HG03135 (cell line): ENCODE results near the gene ERGIC1.
"Not testable (repeated sequence)": the region's sequence is repeated elsewhere in the genome, so short reads cannot be mapped to it uniquely, and the experiment has no call there.

ENCODE experiments used
- ATAC-seq: cut with Tn5 transposase; IDR thresholded peaks from one replicate; pipeline ENCODE4 v1.9.1; 2021; ENCODE audit warnings: mild to moderate bottlenecking, moderate library complexity; ENCODE audit not compliant: unreplicated experiment

Gene ERGIC1, protein sequence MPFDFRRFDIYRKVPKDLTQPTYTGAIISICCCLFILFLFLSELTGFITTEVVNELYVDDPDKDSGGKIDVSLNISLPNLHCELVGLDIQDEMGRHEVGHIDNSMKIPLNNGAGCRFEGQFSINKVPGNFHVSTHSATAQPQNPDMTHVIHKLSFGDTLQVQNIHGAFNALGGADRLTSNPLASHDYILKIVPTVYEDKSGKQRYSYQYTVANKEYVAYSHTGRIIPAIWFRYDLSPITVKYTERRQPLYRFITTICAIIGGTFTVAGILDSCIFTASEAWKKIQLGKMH

GRCh38 chr5:172833686-172834414 lies at the start of gene ERGIC1:
TSS of gene ERGIC1 (plus strand) at chr5:172834251. CDS start at chr5:172834414, 163 bp downstream.
- peak; percentile 64 for ATAC-seq

DNA sequence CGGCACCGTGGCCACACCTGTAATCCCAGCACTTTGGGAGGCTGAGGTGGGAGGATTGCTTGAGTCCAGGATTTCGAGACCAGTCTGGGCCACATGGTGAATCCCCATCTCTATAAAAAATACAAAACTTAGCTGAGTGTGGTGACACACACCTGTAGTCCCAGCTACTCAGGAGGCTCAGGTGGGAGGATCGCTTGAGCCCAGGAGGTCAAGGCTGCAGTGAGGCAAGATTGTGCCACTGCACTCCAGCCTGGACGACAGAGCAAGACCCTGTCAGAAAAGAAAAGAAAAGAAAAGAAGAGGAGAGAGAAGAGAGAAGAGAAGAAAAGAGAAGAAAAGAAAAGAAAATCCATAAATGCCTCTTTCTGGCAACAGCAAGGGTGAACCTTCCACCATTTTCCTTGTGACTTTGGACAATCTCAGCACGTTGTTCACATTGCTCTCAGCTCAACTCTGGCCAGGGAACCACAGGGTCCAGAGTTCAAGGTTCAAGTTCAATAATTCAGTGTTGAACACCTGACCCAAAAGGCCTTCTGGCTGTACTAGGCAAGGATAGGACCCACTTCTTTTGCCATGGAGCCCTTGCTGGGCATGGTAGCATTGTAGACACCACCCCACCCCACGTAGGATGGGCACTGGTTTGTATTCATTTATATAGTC lies 48.5 kb upstream of the ERGIC1 start:
- no peak for ATAC-seq

GRCh38 chr5:172786736-172787462 lies 47.2 kb upstream of the ERGIC1 start:
- ATAC-seq, result no peak

DNA sequence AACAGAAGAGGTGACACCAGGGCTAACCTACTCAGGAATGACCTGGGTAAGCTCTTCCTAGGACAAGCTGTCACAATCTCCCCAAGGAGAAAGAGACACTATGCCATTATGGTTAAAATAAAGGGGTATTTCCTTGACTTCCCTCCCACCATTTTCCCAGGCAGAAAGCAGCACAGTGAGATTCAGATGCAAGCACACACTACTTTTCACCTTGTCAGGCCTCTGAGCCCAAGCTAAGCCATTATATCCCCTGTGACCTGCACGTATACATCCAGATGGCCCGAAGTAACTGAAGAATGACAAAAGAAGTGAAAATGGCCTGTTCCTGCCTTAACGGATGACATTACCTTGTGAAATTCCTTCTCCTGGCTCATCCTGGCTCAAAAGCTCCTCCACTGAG lies 46.5 kb upstream of the ERGIC1 start:
- not testable (repeated sequence) for ATAC-seq

DNA sequence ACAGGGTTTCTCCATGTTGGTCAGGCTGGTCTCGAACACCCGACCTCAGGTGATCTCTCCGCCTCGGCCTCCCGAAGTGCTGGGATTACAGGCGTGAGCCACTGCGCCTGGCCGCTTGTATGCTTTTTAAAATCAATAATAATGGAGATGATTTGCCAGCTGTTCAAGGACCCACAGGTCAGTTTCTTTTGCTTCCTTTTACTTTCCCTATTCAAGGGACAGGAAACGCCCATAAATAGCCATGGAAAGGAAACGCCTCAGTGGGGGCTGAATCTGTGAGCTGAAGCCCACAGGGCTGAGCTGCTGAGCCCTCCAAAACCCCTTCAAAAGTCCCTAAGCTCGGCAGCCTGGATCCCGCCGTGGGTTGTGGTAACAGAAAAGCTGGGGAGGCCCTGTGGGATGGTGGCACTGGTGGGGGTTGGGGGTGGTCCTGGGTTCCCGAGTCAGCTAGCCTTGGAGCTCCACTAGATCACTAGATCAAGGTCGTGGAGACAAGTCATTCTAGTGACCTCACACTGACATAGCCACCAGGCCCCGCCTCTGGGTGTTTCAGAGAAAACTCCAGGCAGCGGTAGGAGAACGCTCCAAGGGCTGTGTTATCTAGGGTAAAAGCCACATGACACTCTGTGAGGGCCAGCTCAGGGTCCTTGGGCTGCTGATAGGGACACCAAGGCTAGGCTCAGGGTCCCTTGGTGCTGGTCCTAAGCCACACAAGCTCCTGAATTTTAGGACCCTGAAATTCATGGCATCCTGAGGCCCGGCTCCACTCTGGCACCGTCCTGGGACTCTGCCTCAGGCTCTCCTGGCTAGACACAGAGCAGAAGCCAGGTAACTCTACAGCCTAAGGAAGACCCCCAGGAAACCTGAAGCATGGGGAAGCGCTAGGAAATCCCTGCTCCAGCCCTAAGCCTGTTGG lies 45.0 kb upstream of the ERGIC1 start:
- ATAC-seq, result no peak

DNA sequence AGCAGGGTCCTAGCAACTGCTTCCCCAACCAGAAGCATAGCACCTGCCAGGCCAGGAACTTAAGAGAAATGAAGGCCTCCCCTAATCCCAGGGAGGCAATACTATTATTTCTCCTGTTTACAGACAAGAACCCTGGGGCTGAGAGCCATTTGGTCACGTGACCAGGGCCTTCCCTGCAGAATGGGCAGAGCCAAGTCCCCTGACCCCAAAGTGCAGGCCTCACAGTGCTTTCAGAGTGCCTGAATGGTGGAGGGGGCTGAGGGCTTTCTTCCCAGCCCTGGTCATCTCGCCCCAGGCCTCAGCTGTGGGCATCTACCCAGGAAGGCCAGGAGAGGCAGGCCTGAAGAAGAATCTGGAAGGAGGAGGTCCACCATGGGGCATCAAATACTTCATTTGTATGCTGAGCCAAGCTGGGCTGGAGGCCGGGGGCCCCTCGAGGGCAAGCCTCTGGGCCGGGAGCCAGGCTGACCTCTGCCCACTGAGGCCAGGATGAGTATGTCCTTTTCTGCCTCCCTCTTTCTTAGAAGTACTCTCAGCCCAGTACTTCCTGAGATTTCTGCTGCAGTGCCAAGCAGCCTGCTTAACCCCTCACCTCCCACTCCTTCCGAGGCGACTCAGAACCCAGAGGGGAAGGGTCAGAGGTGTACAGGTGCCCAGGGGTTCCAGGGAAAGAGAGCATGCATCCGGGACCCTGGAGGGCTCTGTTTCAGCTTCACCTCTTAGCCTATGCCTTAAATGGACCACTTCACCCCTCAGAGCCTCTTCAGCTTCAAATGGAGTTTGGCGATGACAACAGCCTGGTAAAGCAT lies 44.2 kb upstream of the ERGIC1 start:
- no peak for ATAC-seq

GRCh38 chr5:172790496-172790889 lies 43.6 kb upstream of the ERGIC1 start:
- no peak for ATAC-seq

DNA sequence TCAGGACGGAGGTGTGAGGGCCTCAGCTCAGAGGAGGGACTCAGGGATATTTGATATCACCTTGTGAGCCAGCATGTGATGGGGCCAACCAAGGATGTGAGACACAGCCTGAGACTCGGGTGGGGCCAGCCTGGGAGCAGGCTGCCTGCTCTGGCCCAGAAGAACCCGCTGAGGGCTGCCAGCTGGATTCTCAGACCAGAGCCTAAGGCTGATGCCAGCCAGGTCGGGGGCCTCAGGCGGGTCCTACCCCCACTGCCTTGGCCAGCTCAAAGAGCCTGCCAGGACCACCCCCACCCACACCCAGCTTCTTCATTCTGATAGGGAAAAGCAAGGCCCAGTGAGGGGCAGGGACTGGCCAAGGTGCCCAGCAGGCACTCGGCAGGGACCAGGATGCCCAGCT lies 42.8 kb upstream of the ERGIC1 start:
- no peak for ATAC-seq

DNA sequence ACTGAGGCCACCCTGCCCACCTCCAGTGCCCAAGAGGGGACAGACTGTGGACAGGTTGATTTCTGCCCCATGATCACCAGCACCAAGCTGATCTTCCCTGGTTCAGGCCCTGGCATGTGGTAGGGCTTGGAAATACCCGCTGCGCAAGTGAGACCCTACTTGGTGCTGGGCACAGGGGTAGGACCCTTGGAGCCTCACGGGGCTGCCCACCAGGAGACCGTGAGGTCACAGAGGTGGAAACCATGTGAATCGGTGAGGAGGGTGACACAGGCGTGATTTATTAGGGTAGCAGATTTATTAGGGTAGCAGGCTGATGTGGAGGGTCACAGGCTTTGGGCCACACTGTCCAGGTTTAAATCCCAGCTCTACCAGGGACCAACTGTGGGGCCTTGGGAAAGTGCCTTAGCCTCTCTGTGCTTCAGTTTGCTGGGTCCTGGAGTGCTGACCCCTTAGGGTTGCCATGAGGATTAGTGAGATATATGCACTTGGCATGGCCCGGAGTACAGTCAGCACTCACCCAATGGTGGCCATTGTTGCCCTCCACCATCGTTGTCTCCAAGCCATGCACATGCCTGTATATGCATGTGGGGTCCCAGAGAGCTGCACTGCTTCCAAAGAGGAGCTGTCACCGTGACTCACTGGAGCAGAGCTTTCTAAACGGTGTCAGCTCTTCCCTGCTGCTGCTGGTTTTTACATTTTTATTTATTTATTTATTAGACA lies 42.2 kb upstream of the ERGIC1 start:
- no peak for ATAC-seq

DNA sequence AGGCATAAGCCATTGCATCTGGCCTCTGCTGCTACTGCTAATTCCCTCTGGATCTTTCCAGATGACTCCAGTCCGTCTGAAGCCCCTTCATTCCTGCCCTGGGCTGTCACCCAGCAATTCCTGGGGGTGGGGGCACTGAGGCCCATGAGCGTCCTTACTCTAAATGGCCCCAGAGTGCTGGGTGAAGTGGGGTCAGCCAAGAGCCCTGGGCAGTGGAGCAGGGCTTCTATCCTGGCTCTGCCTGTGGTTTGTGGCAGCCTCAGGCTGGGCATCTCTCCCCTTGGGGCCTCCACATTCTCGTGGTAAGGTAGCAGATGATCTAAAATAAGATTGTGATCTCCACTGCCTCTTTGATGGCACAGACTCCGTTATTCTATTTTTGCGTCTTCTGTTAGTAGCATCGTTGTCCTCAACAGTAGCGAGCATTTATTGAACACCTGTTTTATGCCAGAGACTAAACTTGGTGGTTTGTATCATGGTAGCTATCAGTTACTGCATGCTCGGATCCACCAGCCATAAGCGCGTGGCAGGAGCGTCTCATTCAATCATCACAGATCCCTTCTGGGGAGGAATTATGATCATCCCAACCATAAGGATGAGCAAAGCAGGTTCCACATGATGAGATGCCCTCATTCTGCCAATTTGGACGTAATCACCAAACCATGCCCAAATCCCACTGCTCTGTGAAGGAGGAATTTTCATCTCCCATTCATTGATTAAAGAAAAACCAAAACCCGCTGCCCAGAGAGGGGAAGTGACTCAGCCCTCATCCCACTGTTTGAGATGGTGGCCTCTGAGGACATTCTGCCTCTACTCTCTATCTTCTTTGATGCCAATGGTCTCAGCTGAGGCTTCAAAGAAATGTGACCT lies 41.1 kb upstream of the ERGIC1 start:
- no peak for ATAC-seq

- ATAC-seq, result no peak
Measured at GRCh38 chr5:172793577-172794488, 40.2 kb upstream of the ERGIC1 start.

DNA sequence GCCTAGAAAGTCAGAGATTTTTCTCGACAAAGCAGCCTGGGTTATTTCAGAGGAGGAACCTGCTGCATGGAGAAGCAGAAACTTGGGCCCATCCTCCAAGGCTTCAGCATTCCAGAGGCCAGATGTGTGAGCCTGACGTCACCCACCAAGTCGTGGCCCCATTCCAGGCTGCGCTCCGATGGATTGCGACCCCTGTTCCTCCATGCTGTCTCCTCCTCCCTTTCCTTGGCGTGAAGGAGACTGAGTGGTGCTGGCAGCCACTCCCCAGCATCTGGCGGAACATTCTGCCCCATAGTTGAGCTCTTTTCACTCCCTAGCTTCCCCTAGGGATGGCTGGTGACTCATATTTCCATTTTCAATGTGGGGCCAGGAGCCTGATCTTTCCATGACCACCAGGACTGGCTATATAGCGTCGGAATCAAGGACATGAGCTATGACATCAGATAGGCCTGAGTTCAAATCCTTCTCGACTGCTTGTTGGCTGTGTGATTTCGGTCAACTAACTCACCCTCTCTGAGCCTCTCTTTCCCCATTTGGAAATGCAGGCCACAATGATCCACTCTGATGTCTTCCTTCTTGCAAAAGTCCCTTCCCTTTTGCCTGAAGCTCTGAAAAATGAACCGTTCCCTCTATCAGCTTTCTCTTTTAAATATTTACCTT lies 38.6 kb upstream of the ERGIC1 start:
- ATAC-seq, result no peak

- ATAC-seq, result no peak
Measured at GRCh38 chr5:172796306-172796705, 37.7 kb upstream of the ERGIC1 start.

DNA sequence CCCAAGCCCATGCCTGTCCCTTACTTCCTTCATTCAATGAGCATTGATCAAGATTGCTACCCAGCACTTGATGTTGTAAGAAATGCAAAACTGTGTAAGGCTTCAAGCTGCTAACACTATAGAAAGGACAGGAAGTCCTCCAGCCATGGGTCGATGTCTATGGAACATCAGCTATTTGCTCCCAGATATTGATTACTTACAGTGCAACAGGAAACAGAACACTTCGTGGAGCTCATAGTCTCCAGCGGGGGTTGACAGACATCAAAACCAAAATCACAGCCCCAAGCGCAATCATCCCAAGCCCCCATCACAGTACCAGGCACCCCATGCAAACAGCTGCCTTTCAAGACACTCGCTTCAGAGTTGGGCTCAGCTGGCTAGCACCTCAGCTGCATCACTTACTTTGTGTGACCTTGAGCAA lies 36.3 kb upstream of the ERGIC1 start:
- ATAC-seq, result no peak

DNA sequence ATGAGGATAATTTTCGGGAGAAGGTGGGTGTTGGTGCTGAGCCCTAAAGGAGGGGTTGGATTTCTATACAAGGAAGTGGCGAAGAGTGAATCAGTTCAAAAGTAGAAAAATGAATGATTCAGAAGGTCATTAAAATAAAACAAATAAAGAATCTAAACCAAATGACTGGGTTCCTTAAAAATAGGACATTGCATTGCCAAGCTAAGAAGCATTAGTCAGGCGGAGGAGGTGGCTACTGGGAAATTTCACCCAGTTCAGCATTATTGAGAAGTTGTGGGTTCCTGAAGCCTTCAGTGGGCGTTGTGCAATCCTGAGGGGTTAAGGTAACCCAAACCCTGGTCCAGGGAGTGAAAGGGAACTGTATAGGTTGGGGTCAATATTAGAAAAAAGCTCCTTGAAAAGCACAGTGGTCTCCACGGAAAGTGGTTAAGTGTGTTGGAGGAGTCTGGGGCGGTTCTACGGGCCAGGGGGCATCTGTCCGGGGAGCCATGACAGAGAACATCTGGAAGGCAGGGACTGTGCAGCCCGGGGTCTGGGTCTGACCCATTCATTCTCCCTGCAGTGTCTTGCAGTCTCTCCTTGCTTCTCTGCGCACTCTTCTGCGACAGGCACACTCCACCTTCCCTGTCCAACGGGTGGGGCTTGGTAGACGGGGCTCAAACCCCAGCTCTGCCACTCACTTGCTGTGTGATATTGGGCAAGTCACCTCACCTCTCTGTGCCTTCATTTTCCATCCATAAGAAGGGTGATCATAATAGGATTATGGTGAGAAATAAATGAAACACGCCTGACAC lies 35.4 kb upstream of the ERGIC1 start:
- no peak for ATAC-seq
